Stimulated activated CD8-positive, alpha-beta memory T cell treated with anti-CD3 and anti-CD28 coated beads, Interleukin-2, amount 100 ng/mL, for 48 hours (primary cell): Measurements from ENCODE around the gene EEFSEC.

Source experiments
- DNase-seq, 2 donors: peaks; one replicate each; pipeline ENCODE4 v3.0.0-alpha.2; 2020; ENCODE audit warnings: low read depth in 2 of 2

Gene EEFSEC

GRCh38 chr3:128271536-128272332 lies 118.5 kb downstream of the EEFSEC start:
- no peak for DNase-seq

GRCh38 chr3:128273109-128273840 lies 120.0 kb downstream of the EEFSEC start:
- no peak for DNase-seq

GRCh38 chr3:128273841-128274573 lies 120.7 kb downstream of the EEFSEC start:
- no peak for DNase-seq

GRCh38 chr3:128274837-128275236 lies 121.6 kb downstream of the EEFSEC start:
- no peak for DNase-seq

- DNase-seq, result no peak
Measured at GRCh38 chr3:128275316-128276145, 122.2 kb downstream of the EEFSEC start.

GRCh38 chr3:128276146-128276435 lies 122.8 kb downstream of the EEFSEC start:
- DNase-seq, result no peak

- no peak for DNase-seq
Measured at GRCh38 chr3:128276577-128277183, 123.4 kb downstream of the EEFSEC start.

GRCh38 chr3:128277378-128278069 lies 124.2 kb downstream of the EEFSEC start:
- no peak for DNase-seq

GRCh38 chr3:128278130-128278529 lies 124.8 kb downstream of the EEFSEC start:
- DNase-seq, result no peak

GRCh38 chr3:128278761-128279600 lies 125.7 kb downstream of the EEFSEC start:
- DNase-seq, result no peak

- DNase-seq, result no peak
Measured at GRCh38 chr3:128279601-128279880, 126.3 kb downstream of the EEFSEC start.

- DNase-seq, result no peak
Measured at GRCh38 chr3:128280481-128281052, 127.3 kb downstream of the EEFSEC start.

GRCh38 chr3:128281056-128281455 lies 127.8 kb downstream of the EEFSEC start:
- no peak for DNase-seq

GRCh38 chr3:128281461-128282367 lies 128.4 kb downstream of the EEFSEC start:
- no peak for DNase-seq

GRCh38 chr3:128282380-128283196 lies 129.3 kb downstream of the EEFSEC start:
- no peak for DNase-seq

- DNase-seq, result no peak
Measured at GRCh38 chr3:128283421-128283820, 130.1 kb downstream of the EEFSEC start.

GRCh38 chr3:128285042-128285966 lies 132.0 kb downstream of the EEFSEC start:
- no peak for DNase-seq
